Progenitor cell of endocrine pancreas (in vitro differentiated cells): ENCODE data around the gene CEP170B. TPM values are rescaled to one million over a fixed set of nuclear protein-coding genes. Genes with fewer than 3 reads are reported as not detected.

Source experiments
- DNase-seq: peaks from one replicate; pipeline ENCODE4 v3.0.0; 2021; ENCODE audit warnings: low spot score; ENCODE audit not compliant: unreplicated experiment
- H3K27ac Mint-ChIP-seq: 2 replicates; pipeline ENCODE4 v1.8.0; 2021; ENCODE audit warnings: mild to moderate bottlenecking, moderate library complexity, mixed read lengths
- H3K27me3 Mint-ChIP-seq: 2 replicates; pipeline ENCODE4 v1.8.0; 2021; ENCODE audit warnings: mixed read lengths
- H3K36me3 Mint-ChIP-seq: 2 replicates; pipeline ENCODE4 v1.8.0; 2022; ENCODE audit warnings: mixed read lengths; ENCODE audit not compliant: insufficient read depth
- H3K4me1 Mint-ChIP-seq: 2 replicates; pipeline ENCODE4 v1.8.0; 2021; ENCODE audit warnings: low read depth, mixed read lengths
- H3K4me3 Mint-ChIP-seq: 2 replicates; pipeline ENCODE4 v1.8.0; 2021; ENCODE audit warnings: low read depth, mild to moderate bottlenecking, moderate library complexity, mixed read lengths
- H3K9me3 Mint-ChIP-seq: 2 replicates; pipeline ENCODE4 v1.8.0; 2021; ENCODE audit warnings: low read depth, mixed read lengths
- CTCF ChIP-seq: fragments of 200-600 bp; sonication (generic); IDR thresholded peaks from one replicate; pipeline ENCODE4 v1.5.0; 2021; ENCODE audit warnings: antibody characterized with exemption, mild to moderate bottlenecking; ENCODE audit not compliant: unreplicated experiment
- total RNA-seq: library from RNA; stranded (reverse); gene quantifications from 2 replicates; pipeline ENCODE4 v1.2.1, GENCODE V29; 2021

The CEP170B gene
- total RNA-seq, 1 donor from 2014 or later, result 48.9 TPM

GRCh38 chr14:104841730-104842129 lies 23.3 kb upstream of the CEP170B start:
- DNase-seq, result no peak
- Mint-ChIP-seq H3K9me3 (peaks cover 4% of the 10 kb centered on the region), H3K4me3 (no peak overlapping the region), H3K4me1 (peaks cover 4% of the 10 kb centered on the region), H3K36me3 (no peaks in the 10 kb centered on the region), H3K27me3 (peaks cover 56% of the 10 kb centered on the region), H3K27ac (no peak overlapping the region)
- no peak for TF ChIP-seq CTCF

GRCh38 chr14:104843006-104843405 lies 22.1 kb upstream of the CEP170B start:
- Mint-ChIP-seq H3K4me3 (no peak overlapping the region), H3K27ac (no peak overlapping the region), H3K4me1 (peaks cover 4% of the 10 kb centered on the region), H3K36me3 (peaks cover 1% of the 10 kb centered on the region), H3K9me3 (peaks cover 4% of the 10 kb centered on the region), H3K27me3 (peaks cover 58% of the 10 kb centered on the region)
- no peak for DNase-seq
- no peak for TF ChIP-seq CTCF

GRCh38 chr14:104843442-104844305 lies 21.4 kb upstream of the CEP170B start:
- Mint-ChIP-seq H3K36me3 (peaks cover 3% of the 10 kb centered on the region), H3K27ac (no peak overlapping the region), H3K27me3 (peaks cover 58% of the 10 kb centered on the region), H3K9me3 (peaks cover 4% of the 10 kb centered on the region), H3K4me1 (peaks cover 4% of the 10 kb centered on the region), H3K4me3 (peak overlapping the region; percentile 62)
- no peak for DNase-seq
- no peak for TF ChIP-seq CTCF

- no peak for DNase-seq
- H3K4me1 Mint-ChIP-seq, result peaks cover 4% of the 10 kb centered on the region
- H3K27me3 Mint-ChIP-seq, result peaks cover 55% of the 10 kb centered on the region
- TF ChIP-seq CTCF, result no peak
- no peak overlapping the region for H3K27ac Mint-ChIP-seq
- no peaks in the 10 kb centered on the region for H3K9me3 Mint-ChIP-seq
- H3K4me3 Mint-ChIP-seq, result peak overlapping the region; percentile 62
- peaks cover 3% of the 10 kb centered on the region for H3K36me3 Mint-ChIP-seq
Measured at GRCh38 chr14:104844306-104845032, 20.6 kb upstream of the CEP170B start.

GRCh38 chr14:104845033-104845666 lies 19.9 kb upstream of the CEP170B start:
- H3K4me1 Mint-ChIP-seq, result peaks cover 4% of the 10 kb centered on the region
- H3K27me3 Mint-ChIP-seq, result peaks cover 55% of the 10 kb centered on the region
- H3K9me3 Mint-ChIP-seq, result no peaks in the 10 kb centered on the region
- H3K27ac Mint-ChIP-seq, result no peak overlapping the region
- H3K4me3 Mint-ChIP-seq, result no peak overlapping the region
- no peak for DNase-seq
- TF ChIP-seq CTCF, result no peak
- peaks cover 3% of the 10 kb centered on the region for H3K36me3 Mint-ChIP-seq
